ENCODE results near the gene HP1BP3. TPM values are rescaled to one million over a fixed set of nuclear protein-coding genes. Genes with fewer than 3 reads are reported as not detected.

HP1BP3 gene
- total RNA-seq, 1 experiment from 2014 or later = 251 TPM

- Histone ChIP-seq H3K79me2 (ENCODE audit: low read depth) (no peaks in the 10 kb centered on the region), H3K9me2 (ENCODE audit: insufficient read depth) (no peaks in the 10 kb centered on the region), H3K27me3 (ENCODE audit: insufficient read depth, low read depth) (no peaks in the 10 kb centered on the region), H3K27ac (no peak overlapping the region), H3K4me1 (replicated peaks; ENCODE audit: insufficient read depth) (no peaks in the 10 kb centered on the region), H3K9me3 (ENCODE audit: insufficient read depth, low read depth) (no peaks in the 10 kb centered on the region), H3K4me3 (no peak overlapping the region), H3K4me2 (no peak overlapping the region), H3F3A (ENCODE audit: insufficient read depth, low read depth) (no peaks in the 10 kb centered on the region; the same call in 1 of the 2 replicates), H4K20me1 (ENCODE audit: insufficient read depth) (no peaks in the 10 kb centered on the region), H3K36me3 (ENCODE audit: low read depth) (no peaks in the 10 kb centered on the region), H2AFZ (no peak overlapping the region)
- intact Hi-C loops (cut with micrococcal nuclease; ENCODE audit: unreplicated experiment) = no loop called here
- POLR2A ChIA-PET (ENCODE audit: unreplicated experiment) = no interaction called here
- TF ChIP-seq EZH2 (IDR thresholded peaks at IDR 0.05; ENCODE audit: low read depth) = no peak
- no TSS peak for BruUV-seq (replicated peaks)
- DNase-seq = no peak
- CTCF ChIA-PET = interaction anchor here (0.6 kb wide), 1 partner anchor 731 kb away, joined by 6 read pairs; no protein-coding TSS in a partner anchor
Observed at GRCh38 chr1:20706841-20707240, 80.3 kb downstream of the HP1BP3 start.

- ChIA-PET CTCF (interaction anchor here (1.6 kb wide), 1 partner anchor 8 kb away, joined by 4 read pairs; no protein-coding TSS in a partner anchor), POLR2A (ENCODE audit: unreplicated experiment) (no interaction called here)
- no peak overlapping the region for H3K27ac ChIP-seq
- no peaks in the 10 kb centered on the region for H3K36me3 ChIP-seq (ENCODE audit: low read depth)
- intact Hi-C loops (cut with micrococcal nuclease; ENCODE audit: unreplicated experiment) = no loop called here
- H3K27me3 ChIP-seq (ENCODE audit: insufficient read depth, low read depth) = no peaks in the 10 kb centered on the region
- no peak for DNase-seq
- no peak overlapping the region for H3K4me2 ChIP-seq
- TF ChIP-seq CTCF (conservative IDR thresholded peaks at IDR 0.05) (no peak), EZH2 (IDR thresholded peaks at IDR 0.05; ENCODE audit: low read depth) (no peak)
- no peak overlapping the region for H3K4me3 ChIP-seq
- H3K9me3 ChIP-seq (ENCODE audit: insufficient read depth, low read depth) = no peaks in the 10 kb centered on the region
- no peaks in the 10 kb centered on the region for H3K79me2 ChIP-seq (ENCODE audit: low read depth)
- H3F3A ChIP-seq (ENCODE audit: insufficient read depth, low read depth) = no peaks in the 10 kb centered on the region; the same call in 1 of the 2 replicates
- no peaks in the 10 kb centered on the region for H4K20me1 ChIP-seq (ENCODE audit: insufficient read depth)
- no peaks in the 10 kb centered on the region for H3K4me1 ChIP-seq (replicated peaks; ENCODE audit: insufficient read depth)
- no peaks in the 10 kb centered on the region for H3K9me2 ChIP-seq (ENCODE audit: insufficient read depth)
- H2AFZ ChIP-seq = no peak overlapping the region
- no TSS peak for BruUV-seq (replicated peaks)
Observed at GRCh38 chr1:20705203-20705755, 81.8 kb downstream of the HP1BP3 start.

- Histone ChIP-seq H3K4me1 (replicated peaks; ENCODE audit: insufficient read depth) (no peaks in the 10 kb centered on the region), H3K4me2 (no peak overlapping the region), H4K20me1 (ENCODE audit: insufficient read depth) (no peaks in the 10 kb centered on the region), H3K79me2 (ENCODE audit: low read depth) (no peaks in the 10 kb centered on the region), H3K9me2 (ENCODE audit: insufficient read depth) (no peaks in the 10 kb centered on the region), H3K9me3 (ENCODE audit: insufficient read depth, low read depth) (no peaks in the 10 kb centered on the region), H3K4me3 (no peak overlapping the region), H2AFZ (no peak overlapping the region), H3K36me3 (ENCODE audit: low read depth) (no peaks in the 10 kb centered on the region), H3K27me3 (ENCODE audit: insufficient read depth, low read depth) (no peaks in the 10 kb centered on the region), H3K27ac (no peak overlapping the region), H3F3A (ENCODE audit: insufficient read depth, low read depth) (no peaks in the 10 kb centered on the region; the same call in 1 of the 2 replicates)
- ChIA-PET CTCF (interaction anchor here (1.6 kb wide), 1 partner anchor 8 kb away, joined by 4 read pairs; no protein-coding TSS in a partner anchor), POLR2A (ENCODE audit: unreplicated experiment) (no interaction called here)
- intact Hi-C loops (cut with micrococcal nuclease; ENCODE audit: unreplicated experiment) = no loop called here
- no peak for DNase-seq
- TF ChIP-seq CTCF (conservative IDR thresholded peaks at IDR 0.05) (no peak), EZH2 (IDR thresholded peaks at IDR 0.05; ENCODE audit: low read depth) (no peak)
- BruUV-seq (replicated peaks) = no TSS peak
Observed at GRCh38 chr1:20704390-20705202, 82.5 kb downstream of the HP1BP3 start.

Measured in PC-9 (cell line).